Measurements from ENCODE around the gene CDK2AP2.

CDK2AP2 gene

GRCh38 chr11:67464411-67465188, 43.4 kb downstream of the CDK2AP2 start:
- peak; percentile 83 for DNase-seq

DNA sequence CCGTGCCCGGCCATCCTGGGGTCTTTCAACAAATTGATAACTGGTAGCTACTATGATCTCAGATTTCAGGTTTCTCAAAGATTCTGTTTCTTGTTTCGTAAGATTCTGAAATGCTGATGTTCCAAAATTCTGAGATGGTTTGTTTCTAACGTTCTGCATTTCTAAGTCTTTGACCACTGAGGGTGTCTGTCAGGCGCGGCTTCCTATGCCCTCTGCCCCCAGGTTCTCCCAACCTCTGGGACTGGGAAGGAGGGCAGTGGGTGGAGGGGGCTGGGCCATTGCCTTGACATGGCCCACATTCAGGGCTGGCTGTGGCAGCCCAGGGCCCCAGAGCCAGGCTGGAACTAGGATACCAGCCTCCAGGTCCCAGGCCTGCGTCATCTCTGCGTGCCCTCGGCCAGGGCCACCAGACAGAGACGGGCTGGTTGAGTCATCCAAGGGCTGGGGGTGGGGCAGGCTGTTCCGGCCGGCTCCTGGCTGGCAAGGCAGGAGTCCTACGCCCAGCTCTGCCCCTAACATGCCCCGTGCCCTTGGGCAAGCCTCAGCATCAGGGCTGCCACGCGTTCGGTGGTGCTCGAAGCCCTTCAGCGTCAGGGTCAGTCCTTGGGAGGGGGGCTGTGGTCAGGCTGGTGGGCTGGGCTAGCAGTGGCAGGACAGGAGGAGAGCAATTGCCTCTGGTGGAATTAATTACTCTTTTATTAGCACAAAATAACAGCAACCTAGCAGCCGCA, 44.1 kb downstream of the CDK2AP2 start:
- DNase-seq: no peak

DNA sequence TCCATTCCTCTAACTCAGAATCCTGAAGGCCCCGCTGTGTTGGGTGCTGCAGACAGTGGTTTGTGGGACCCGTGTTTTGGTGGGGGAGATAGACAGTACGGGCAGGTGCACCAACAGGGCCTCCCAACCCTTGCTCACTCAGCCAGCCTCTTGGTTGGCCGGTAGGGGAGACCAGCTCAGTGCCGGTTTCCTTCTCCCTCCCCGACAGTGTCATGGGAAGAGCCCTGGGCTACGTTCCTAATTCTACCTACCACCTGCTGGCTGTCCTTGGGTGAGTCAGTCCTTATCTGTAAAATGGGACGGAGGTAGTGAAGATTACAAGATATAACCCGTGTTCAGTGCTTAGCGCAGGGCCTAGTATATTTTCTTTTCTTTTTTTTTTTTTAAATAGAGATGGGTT, 44.8 kb downstream of the CDK2AP2 start:
- DNase-seq: no peak

GRCh38 chr11:67458266-67458665, 49.7 kb downstream of the CDK2AP2 start:
- DNase-seq: no peak

DNA sequence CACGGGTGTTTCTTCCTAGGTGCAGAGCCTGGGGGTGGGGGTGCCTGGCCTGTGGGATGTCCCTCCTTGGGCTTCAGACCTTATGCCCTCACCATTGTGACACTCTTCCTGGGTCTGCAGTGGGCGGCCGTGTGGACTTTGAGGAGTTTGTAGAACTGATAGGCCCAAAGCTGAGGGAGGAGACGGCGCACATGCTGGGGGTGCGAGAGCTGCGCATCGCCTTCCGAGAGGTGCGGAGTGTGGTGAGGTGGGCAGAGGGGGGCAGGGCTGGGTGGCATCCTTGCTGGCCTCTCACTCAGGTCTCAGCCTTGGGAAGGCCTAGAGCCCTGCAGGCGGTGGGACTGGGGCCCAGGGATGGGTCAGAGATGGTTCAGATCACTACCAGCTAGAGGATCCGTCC, 50.5 kb downstream of the CDK2AP2 start:
- DNase-seq: no peak

All from GDM1 (cell line).